HepG2 (cell line): ENCODE results near the gene CDCA5. TPM values are rescaled to one million over a fixed set of nuclear protein-coding genes. Genes with fewer than 3 reads are reported as not detected.

Experiments used
- ATAD3A ChIP-seq: sonication (generic); formaldehyde crosslinking; IDR thresholded peaks from 2 replicates; pipeline ENCODE4 v1.4.0; 2020; ENCODE audit warnings: missing genetic modification reagents
- ATM ChIP-seq: fragments of 450-650 bp; IDR thresholded peaks from 2 replicates; pipeline ENCODE4 v1.7.1; 2017; ENCODE audit warnings: mild to moderate bottlenecking, borderline replicate concordance
- CREM ChIP-seq, 2 experiments: sonication (generic) in 1 of 2; formaldehyde crosslinking in 1 of 2; IDR thresholded peaks; 2 replicates each; pipeline versions ENCODE4 v1.4.0 to v1.6.1; 2016 to 2020; ENCODE audit warnings: antibody characterized with exemption in 1 of 2, mild to moderate bottlenecking in 1 of 2, missing genetic modification reagents in 1 of 2
- FOXA3 ChIP-seq: IDR thresholded peaks from 2 replicates; pipeline ENCODE4 v1.6.1; 2016; ENCODE audit warnings: missing genetic modification reagents, missing compliant biosample characterization
- HOXD1 ChIP-seq: sonication (generic); formaldehyde crosslinking; IDR thresholded peaks from 2 replicates; pipeline ENCODE4 v1.5.0; 2020; ENCODE audit warnings: missing genetic modification reagents
- KAT7 ChIP-seq: IDR thresholded peaks from 2 replicates; pipeline ENCODE4 v1.6.1; 2018; ENCODE audit warnings: borderline replicate concordance, missing compliant biosample characterization
- POLR2G ChIP-seq: fragments of 200-400 bp; formaldehyde crosslinking; IDR thresholded peaks from 2 replicates; pipeline ENCODE4 v1.6.1; 2018; ENCODE audit warnings: mild to moderate bottlenecking, low read depth, low read length, moderate library complexity
- REPIN1 ChIP-seq: sonication (generic); formaldehyde crosslinking; IDR thresholded peaks from 2 replicates; pipeline ENCODE4 v1.8.0; 2022; ENCODE audit warnings: missing genetic modification reagents, low read depth, mild to moderate bottlenecking, borderline replicate concordance
- RXRA ChIP-seq: sonication (generic); formaldehyde crosslinking; IDR thresholded peaks from 2 replicates; pipeline ENCODE4 v1.5.1; 2020; ENCODE audit warnings: missing genetic modification reagents
- TEAD2 ChIP-seq: sonication (generic); formaldehyde crosslinking; IDR thresholded peaks from 2 replicates; pipeline ENCODE4 v1.9.0; 2021; ENCODE audit warnings: missing genetic modification reagents
- YY1 ChIP-seq: IDR thresholded peaks from 2 replicates; pipeline ENCODE4 v1.6.1; 2011; ENCODE audit warnings: low read length, low read depth, moderate library complexity, mild to moderate bottlenecking; ENCODE audit not compliant: insufficient read depth, insufficient replicate concordance
- ZNF24 ChIP-seq: fragments of 450-650 bp; IDR thresholded peaks from 2 replicates; pipeline ENCODE4 v1.6.1; 2017; ENCODE audit warnings: antibody characterized with exemption, mild to moderate bottlenecking
- ZNF615 ChIP-seq: sonication (generic); formaldehyde crosslinking; IDR thresholded peaks from 2 replicates; pipeline ENCODE4 v1.5.0; 2020; ENCODE audit warnings: mild to moderate bottlenecking, missing genetic modification reagents, borderline replicate concordance
- ZNF746 ChIP-seq: sonication (generic); formaldehyde crosslinking; IDR thresholded peaks from 2 replicates; pipeline ENCODE4 v1.8.0; 2022; ENCODE audit warnings: mild to moderate bottlenecking, missing genetic modification reagents
- ZNF768 ChIP-seq: sonication (generic); formaldehyde crosslinking; IDR thresholded peaks from 2 replicates; pipeline ENCODE4 v1.4.0; 2020; ENCODE audit warnings: missing genetic modification reagents
- ZNF781 ChIP-seq: sonication (generic); formaldehyde crosslinking; IDR thresholded peaks from 2 replicates; pipeline ENCODE4 v1.5.1; 2020; ENCODE audit warnings: borderline replicate concordance, mild to moderate bottlenecking, missing genetic modification reagents; ENCODE audit errors: not compliant biosample characterization
- polyA plus RNA-seq, 8 experiments: library from polyadenylated mRNA; depleted of rRNA in 3 of 8; stranded (reverse) in 7 of 8; unstranded in 1 of 8; fragments of >200 nt; fragmentation: Illumina TruSeq in 4 of 8; extraction: Trizol in 4 of 8; gene quantifications; 2 replicates each; pipeline versions ENCODE4 v1.2.1 to v1.2.3, GENCODE V29; 2011 to 2016; ENCODE audit warnings: low read depth in 4 of 8, missing spikeins in 1 of 8, mixed read lengths in 1 of 8; ENCODE audit not compliant: insufficient read depth in 1 of 8
- total RNA-seq, 5 experiments: library from RNA; depleted of rRNA; stranded (reverse); fragments of >200 nt; fragmentation: Illumina TruSeq; extraction: Trizol; gene quantifications; 2 replicates each; pipeline ENCODE4 v1.2.3, GENCODE V29; 2016; ENCODE audit warnings: low read depth in 1 of 5
- TF ChIP-seq, protein P1 (sequence below): sonication (generic); formaldehyde crosslinking; conservative IDR thresholded peaks from 2 replicates; pipeline ENCODE4 v1.5.0; 2020; ENCODE audit warnings: missing genetic modification reagents
- TF ChIP-seq, protein P2 (sequence below): sonication (generic); formaldehyde crosslinking; IDR thresholded peaks from 2 replicates; pipeline ENCODE4 v1.4.0; 2020; ENCODE audit warnings: mild to moderate bottlenecking, low read depth, missing genetic modification reagents
- TF ChIP-seq, protein P3 (sequence below): sonication (generic); formaldehyde crosslinking; IDR thresholded peaks from 2 replicates; pipeline ENCODE4 v1.5.0; 2020; ENCODE audit warnings: mild to moderate bottlenecking, missing genetic modification reagents, borderline replicate concordance

Gene CDCA5
- total and polyA plus RNA-seq, 2 of the 13 experiments (the other 11 are each of a cell fraction or from before 2014, with no cell fraction given), result 13.5 to 50.6 TPM

DNA sequence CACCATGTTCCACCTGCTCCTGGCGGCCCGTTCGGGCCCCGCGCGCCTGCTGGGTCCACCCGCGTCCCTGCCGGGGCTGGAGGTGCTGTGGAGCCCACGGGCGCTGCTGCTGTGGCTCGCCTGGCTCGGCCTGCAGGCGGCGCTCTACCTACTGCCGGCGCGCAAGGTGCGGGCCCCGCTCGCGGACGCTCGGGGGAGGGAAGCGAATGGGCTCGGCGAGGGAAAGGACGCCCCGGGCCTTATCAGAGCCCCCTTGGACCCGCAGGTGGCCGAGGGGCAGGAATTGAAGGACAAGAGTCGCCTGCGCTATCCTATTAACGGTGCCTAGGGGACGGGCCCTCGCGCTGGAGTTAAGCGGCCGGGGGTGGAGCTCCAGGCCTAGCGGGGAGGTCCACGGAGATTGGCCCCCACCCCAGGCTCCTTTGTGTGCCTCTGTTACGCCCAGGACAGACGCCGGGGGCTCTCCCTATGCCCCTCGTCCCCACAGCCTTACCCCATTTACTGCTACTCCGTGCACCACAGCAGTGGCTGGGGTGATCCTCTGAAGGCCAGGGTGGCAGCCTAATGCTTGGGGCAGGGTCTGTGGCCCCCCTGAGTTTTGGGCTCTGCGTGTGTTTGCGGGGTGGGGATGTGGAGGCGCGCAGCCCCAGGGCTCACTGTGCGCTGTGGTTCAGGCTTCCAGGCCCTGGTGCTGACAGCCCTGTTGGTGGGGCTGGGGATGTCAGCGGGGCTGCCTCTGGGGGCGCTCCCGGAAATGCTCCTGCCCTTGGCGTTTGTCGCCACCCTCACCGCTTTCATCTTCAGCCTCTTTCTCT is 28.9 kb upstream of the CDCA5 start (continued):
- peak; percentile 75; the same call in 1 of the 2 replicates for TF ChIP-seq REPIN1
- TF ChIP-seq, protein P1, sequence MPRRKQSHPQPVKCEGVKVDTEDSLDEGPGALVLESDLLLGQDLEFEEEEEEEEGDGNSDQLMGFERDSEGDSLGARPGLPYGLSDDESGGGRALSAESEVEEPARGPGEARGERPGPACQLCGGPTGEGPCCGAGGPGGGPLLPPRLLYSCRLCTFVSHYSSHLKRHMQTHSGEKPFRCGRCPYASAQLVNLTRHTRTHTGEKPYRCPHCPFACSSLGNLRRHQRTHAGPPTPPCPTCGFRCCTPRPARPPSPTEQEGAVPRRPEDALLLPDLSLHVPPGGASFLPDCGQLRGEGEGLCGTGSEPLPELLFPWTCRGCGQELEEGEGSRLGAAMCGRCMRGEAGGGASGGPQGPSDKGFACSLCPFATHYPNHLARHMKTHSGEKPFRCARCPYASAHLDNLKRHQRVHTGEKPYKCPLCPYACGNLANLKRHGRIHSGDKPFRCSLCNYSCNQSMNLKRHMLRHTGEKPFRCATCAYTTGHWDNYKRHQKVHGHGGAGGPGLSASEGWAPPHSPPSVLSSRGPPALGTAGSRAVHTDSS (CRISPR knock-in tag), result no peak
- peak; percentile 18 for TF ChIP-seq FOXA3 (CRISPR knock-in tag)
- TF ChIP-seq KAT7 (CRISPR knock-in tag), result peak; percentile 75
- 0 out of 2 replicates have a peak, but pooled peaks have one; percentile 18 for TF ChIP-seq HOXD1 (CRISPR knock-in tag)
- TF ChIP-seq ZNF615 (CRISPR knock-in tag), result no peak
- TF ChIP-seq ZNF768 (CRISPR knock-in tag), result 0 out of 2 replicates have a peak, but pooled peaks have one; percentile 61
- TF ChIP-seq ZNF781 (CRISPR knock-in tag), result no peak
- TF ChIP-seq TEAD2 (CRISPR knock-in tag), result no peak
- TF ChIP-seq POLR2G, result 0 out of 2 replicates have a peak, but pooled peaks have one; percentile 27
- peak; percentile 54 for TF ChIP-seq YY1
- TF ChIP-seq RXRA (CRISPR knock-in tag), result no peak
- TF ChIP-seq ATM, result no peak
- TF ChIP-seq ZNF24, result no peak
- TF ChIP-seq ATAD3A (CRISPR knock-in tag), result no peak
- TF ChIP-seq, protein P2, sequence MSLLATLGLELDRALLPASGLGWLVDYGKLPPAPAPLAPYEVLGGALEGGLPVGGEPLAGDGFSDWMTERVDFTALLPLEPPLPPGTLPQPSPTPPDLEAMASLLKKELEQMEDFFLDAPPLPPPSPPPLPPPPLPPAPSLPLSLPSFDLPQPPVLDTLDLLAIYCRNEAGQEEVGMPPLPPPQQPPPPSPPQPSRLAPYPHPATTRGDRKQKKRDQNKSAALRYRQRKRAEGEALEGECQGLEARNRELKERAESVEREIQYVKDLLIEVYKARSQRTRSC, result no peak
- no peak for TF ChIP-seq ZNF746 (CRISPR knock-in tag)
- TF ChIP-seq, protein P3, sequence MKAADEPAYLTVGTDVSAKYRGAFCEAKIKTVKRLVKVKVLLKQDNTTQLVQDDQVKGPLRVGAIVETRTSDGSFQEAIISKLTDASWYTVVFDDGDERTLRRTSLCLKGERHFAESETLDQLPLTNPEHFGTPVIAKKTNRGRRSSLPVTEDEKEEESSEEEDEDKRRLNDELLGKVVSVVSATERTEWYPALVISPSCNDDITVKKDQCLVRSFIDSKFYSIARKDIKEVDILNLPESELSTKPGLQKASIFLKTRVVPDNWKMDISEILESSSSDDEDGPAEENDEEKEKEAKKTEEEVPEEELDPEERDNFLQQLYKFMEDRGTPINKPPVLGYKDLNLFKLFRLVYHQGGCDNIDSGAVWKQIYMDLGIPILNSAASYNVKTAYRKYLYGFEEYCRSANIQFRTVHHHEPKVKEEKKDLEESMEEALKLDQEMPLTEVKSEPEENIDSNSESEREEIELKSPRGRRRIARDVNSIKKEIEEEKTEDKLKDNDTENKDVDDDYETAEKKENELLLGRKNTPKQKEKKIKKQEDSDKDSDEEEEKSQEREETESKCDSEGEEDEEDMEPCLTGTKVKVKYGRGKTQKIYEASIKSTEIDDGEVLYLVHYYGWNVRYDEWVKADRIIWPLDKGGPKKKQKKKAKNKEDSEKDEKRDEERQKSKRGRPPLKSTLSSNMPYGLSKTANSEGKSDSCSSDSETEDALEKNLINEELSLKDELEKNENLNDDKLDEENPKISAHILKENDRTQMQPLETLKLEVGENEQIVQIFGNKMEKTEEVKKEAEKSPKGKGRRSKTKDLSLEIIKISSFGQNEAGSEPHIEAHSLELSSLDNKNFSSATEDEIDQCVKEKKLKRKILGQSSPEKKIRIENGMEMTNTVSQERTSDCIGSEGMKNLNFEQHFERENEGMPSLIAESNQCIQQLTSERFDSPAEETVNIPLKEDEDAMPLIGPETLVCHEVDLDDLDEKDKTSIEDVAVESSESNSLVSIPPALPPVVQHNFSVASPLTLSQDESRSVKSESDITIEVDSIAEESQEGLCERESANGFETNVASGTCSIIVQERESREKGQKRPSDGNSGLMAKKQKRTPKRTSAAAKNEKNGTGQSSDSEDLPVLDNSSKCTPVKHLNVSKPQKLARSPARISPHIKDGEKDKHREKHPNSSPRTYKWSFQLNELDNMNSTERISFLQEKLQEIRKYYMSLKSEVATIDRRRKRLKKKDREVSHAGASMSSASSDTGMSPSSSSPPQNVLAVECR (CRISPR knock-in tag), result peak; percentile 64; the same call in 1 of the 2 replicates
- no peak for TF ChIP-seq CREM (IDR thresholded peaks at IDR 0.05)
- TF ChIP-seq CREM (CRISPR knock-in tag; IDR thresholded peaks at IDR 0.05), result no peak
